B cell (primary cell): ENCODE measurements around the gene CHCHD3. TPM values are rescaled to one million over a fixed set of nuclear protein-coding genes. Genes with fewer than 3 reads are reported as not detected.

Source experiments
- ATAC-seq: fragments of 200-7000 bp; cut with Tn5 transposase; one replicate; pipeline ENCODE4 v1.10.0; 2021; ENCODE audit warnings: low read depth, mild to moderate bottlenecking, moderate number of reproducible peaks, moderate library complexity
- CTCF ChIA-PET: fragments of 350-600 bp; sonication (Branson Sonifier 250); formaldehyde crosslinking; loops from one replicate; lab custom pipeline; 2021; ENCODE audit warnings: antibody characterized with exemption, inconsistent platforms; lab: Charles Lee
- POLR2A ChIA-PET: fragments of 350-600 bp; sonication (Branson Sonifier 250); formaldehyde crosslinking; loops from one replicate; lab custom pipeline; 2021; ENCODE audit warnings: antibody characterized with exemption; lab: Charles Lee
- DNase-seq: peaks from one replicate; pipeline ENCODE4 v3.0.0; 2013
- H2AFZ ChIP-seq: 2 replicates; pipeline ENCODE4 v1.6.1; 2012; ENCODE audit warnings: mild to moderate bottlenecking, low read depth, low read length; ENCODE audit not compliant: insufficient read depth, poor library complexity, severe bottlenecking
- H3K27ac ChIP-seq, 2 donors: 1 replicate in 1 of 2; 2 replicates in 1 of 2; pipeline ENCODE4 v1.5.1; 2012 to 2013; ENCODE audit warnings: low read length in 2 of 2, mild to moderate bottlenecking in 2 of 2, moderate library complexity in 1 of 2
- H3K27me3 ChIP-seq, 4 experiments: fragments of 200-600 bp in 1 of 4; sonication (generic) in 1 of 4; replicated peaks in 1 of 4; 1 replicate in 2 of 4; 2 replicates in 2 of 4; pipeline versions ENCODE4 v1.6.1 to v1.7.0; 2013 to 2016; ENCODE audit warnings: low read length in 3 of 4, mild to moderate bottlenecking in 2 of 4, mixed read lengths in 1 of 4, moderate library complexity in 1 of 4; ENCODE audit not compliant: insufficient read depth in 4 of 4, control insufficient read depth in 3 of 4; ENCODE audit errors: control extremely low read depth in 1 of 4
- H3K36me3 ChIP-seq, 2 experiments: replicated peaks in 1 of 2; 1 replicate in 1 of 2; 2 replicates in 1 of 2; pipeline versions ENCODE4 v1.6.1 to v1.7.1; 2013; ENCODE audit warnings: low read length in 1 of 2; ENCODE audit not compliant: insufficient read depth in 2 of 2, control insufficient read depth in 1 of 2; ENCODE audit errors: control extremely low read depth in 1 of 2, extremely low read depth in 1 of 2
- H3K4me1 ChIP-seq, 2 donors: fragments of 200-600 bp in 1 of 2; sonication (generic) in 1 of 2; 1 replicate in 1 of 2; 2 replicates in 1 of 2; pipeline versions ENCODE4 v1.5.1 to v1.6.1; 2013 to 2017; ENCODE audit warnings: low read length in 2 of 2; ENCODE audit not compliant: control insufficient read depth in 2 of 2, insufficient read depth in 2 of 2
- H3K4me2 ChIP-seq: replicated peaks from 2 replicates; pipeline ENCODE3; 2012; ENCODE audit warnings: mild to moderate bottlenecking, low read depth, low read length; ENCODE audit not compliant: poor library complexity, severe bottlenecking
- H3K4me3 ChIP-seq, 5 experiments: fragments of 200-600 bp in 1 of 5; sonication (generic) in 1 of 5; 1 replicate in 3 of 5; 2 replicates in 2 of 5; pipeline versions ENCODE4 v1.5.1 to v1.7.0; 2011 to 2016; ENCODE audit warnings: low read length in 4 of 5, mild to moderate bottlenecking in 4 of 5, low read depth in 2 of 5, control low read depth in 1 of 5, moderate library complexity in 1 of 5; ENCODE audit not compliant: insufficient read depth in 1 of 5; ENCODE audit errors: control extremely low read depth in 1 of 5, extremely low read depth in 1 of 5
- H3K79me2 ChIP-seq: fragments of 200-600 bp; sonication (generic); one replicate; pipeline ENCODE4 v1.6.0; 2016; ENCODE audit warnings: low read length; ENCODE audit not compliant: control insufficient read depth, insufficient read depth
- H3K9ac ChIP-seq: fragments of 200-600 bp; sonication (generic); 2 replicates; pipeline ENCODE4 v1.6.1; 2017; ENCODE audit warnings: mild to moderate bottlenecking, low read length, moderate library complexity
- H3K9me3 ChIP-seq, 3 donors: one replicate each; pipeline versions ENCODE4 v1.6.1 to v1.7.1; 2013; ENCODE audit warnings: low read length in 2 of 3; ENCODE audit not compliant: control insufficient read depth in 2 of 3, insufficient read depth in 1 of 3; ENCODE audit errors: control extremely low read depth in 1 of 3
- H4K20me1 ChIP-seq: 2 replicates; pipeline ENCODE4 v1.6.0; 2012; ENCODE audit warnings: mild to moderate bottlenecking, low read length; ENCODE audit not compliant: insufficient read depth, control insufficient read depth, poor library complexity, severe bottlenecking
- H3K27ac Mint-ChIP-seq: one replicate; pipeline ENCODE4 v1.8.0; 2021; ENCODE audit warnings: mixed read lengths
- H3K27me3 Mint-ChIP-seq: one replicate; pipeline ENCODE4 v1.8.0; 2021; ENCODE audit warnings: mixed read lengths
- H3K4me1 Mint-ChIP-seq: one replicate; pipeline ENCODE4 v1.8.0; 2021; ENCODE audit warnings: mixed read lengths
- H3K4me3 Mint-ChIP-seq: one replicate; pipeline ENCODE4 v1.8.0; 2021; ENCODE audit warnings: mixed read lengths
- H3K9me3 Mint-ChIP-seq: one replicate; pipeline ENCODE4 v1.8.0; 2022; ENCODE audit warnings: mixed read lengths; ENCODE audit not compliant: insufficient read depth
- CTCF ChIP-seq: fragments of 200-600 bp; IDR thresholded peaks from one replicate; pipeline ENCODE4 v1.8.0; 2022; ENCODE audit warnings: antibody characterized with exemption, mild to moderate bottlenecking
- EZH2 ChIP-seq: IDR thresholded peaks from 2 replicates; pipeline ENCODE4 v1.6.1; 2012; ENCODE audit warnings: borderline replicate concordance, low read depth, mild to moderate bottlenecking, moderate library complexity, low read length; ENCODE audit not compliant: insufficient read depth, poor library complexity, severe bottlenecking
- WGBS: methylation state at CpG from one replicate; pipeline ENCODE4 v1.1.5; 2013; ENCODE audit warnings: missing lambda C conversion rate; ENCODE audit not compliant: insufficient coverage; 5-methylcytosine and 5-hydroxymethylcytosine counted together
- intact Hi-C: fragments of 100-400 bp; cut with micrococcal nuclease; formaldehyde crosslinking; loops from one replicate; pipeline ENCODE4 v1.10.0; 2022
- polyA plus RNA-seq: library from polyadenylated mRNA; depleted of rRNA; stranded (reverse); fragments of >200 nt; gene quantifications from 2 replicates; pipeline ENCODE4 v1.2.3, GENCODE V29; 2012
- total RNA-seq, 2 donors: library from RNA; stranded (reverse); fragments of 120-200 nt in 1 of 2; gene quantifications; 1 replicate in 1 of 2; 2 replicates in 1 of 2; pipeline versions ENCODE4 v1.2.3 to v1.2.4, GENCODE V29; 2013 to 2022

CHCHD3 gene
- total and polyA plus RNA-seq, 2 donors (not counting 1 experiment from before 2014, with no cell fraction given) = 20.1 to 38.4 TPM

GRCh38 chr7:133021196-133021595, 60.7 kb downstream of the CHCHD3 start:
- no peak for ATAC-seq
- no peak overlapping the region for H3K27ac ChIP-seq
- H3K27me3 ChIP-seq = no peaks in the 10 kb centered on the region
- intact Hi-C loops = no loop called here
- no peaks in the 10 kb centered on the region for H3K9me3 Mint-ChIP-seq
- peaks cover 14% of the 10 kb centered on the region for H3K79me2 ChIP-seq
- H3K4me3 ChIP-seq = no peak overlapping the region
- CTCF ChIA-PET = no interaction called here
- no peaks in the 10 kb centered on the region for H3K27me3 Mint-ChIP-seq
- 50% methylated on average over 2 of the region's 3 CpGs for WGBS
- no peak overlapping the region for H3K4me3 Mint-ChIP-seq
- no peak for TF ChIP-seq EZH2
- no peak for TF ChIP-seq CTCF
- DNase-seq = no peak
- no peak overlapping the region for H3K9ac ChIP-seq
- H3K4me1 Mint-ChIP-seq = peaks cover 3% of the 10 kb centered on the region
- H3K36me3 ChIP-seq = peaks cover 0 to 12% of the 10 kb centered on the region in 2 experiments
- no peak overlapping the region for H3K4me2 ChIP-seq
- H4K20me1 ChIP-seq = no peaks in the 10 kb centered on the region
- peaks cover 0 to 3% (median 0%) of the 10 kb centered on the region in 3 donors for H3K9me3 ChIP-seq
- no peaks in the 10 kb centered on the region for H3K4me1 ChIP-seq
- no peak overlapping the region for H3K27ac Mint-ChIP-seq
- POLR2A ChIA-PET = no interaction called here
- no peak overlapping the region for H2AFZ ChIP-seq

- TF ChIP-seq CTCF (no peak), EZH2 (no peak)
- H3K4me1 ChIP-seq = no peaks in the 10 kb centered on the region
- H3K36me3 ChIP-seq = peaks cover 0 to 12% of the 10 kb centered on the region in 2 experiments
- no peaks in the 10 kb centered on the region for H3K9me3 ChIP-seq
- H3K79me2 ChIP-seq = peaks cover 11% of the 10 kb centered on the region
- ChIA-PET POLR2A (no interaction called here), CTCF (no interaction called here)
- no peak overlapping the region for H3K27ac ChIP-seq
- no peaks in the 10 kb centered on the region for H4K20me1 ChIP-seq
- 100% methylated on average over 2 of the region's 6 CpGs for whole genome bisulfite sequencing
- H3K27ac Mint-ChIP-seq = no peak overlapping the region
- ATAC-seq (no peak), DNase-seq (no peak)
- H3K4me1 Mint-ChIP-seq = peaks cover 3% of the 10 kb centered on the region
- no peak overlapping the region for H3K4me3 ChIP-seq
- no peaks in the 10 kb centered on the region for H3K9me3 Mint-ChIP-seq
- no peaks in the 10 kb centered on the region for H3K27me3 Mint-ChIP-seq
- no peak overlapping the region for H3K4me2 ChIP-seq
- H3K27me3 ChIP-seq = no peaks in the 10 kb centered on the region
- H2AFZ ChIP-seq = no peak overlapping the region
- no peak overlapping the region for H3K9ac ChIP-seq
- intact Hi-C loops = no loop called here
- no peak overlapping the region for H3K4me3 Mint-ChIP-seq
Observed at GRCh38 chr7:133020496-133020895, 61.4 kb downstream of the CHCHD3 start.
